Testis (tissue), 3 donors: Measurements from ENCODE around the gene TXNDC8. TPM values are rescaled to one million over a fixed set of nuclear protein-coding genes. Genes with fewer than 3 reads are reported as not detected.
"Not testable (repeated sequence)": the region's sequence is repeated elsewhere in the genome, so short reads cannot be mapped to it uniquely, and the experiment has no call there.

Source experiments
- DNase-seq: peaks from one replicate; pipeline ENCODE4 v3.0.0-alpha.2; 2019
- H3K27ac ChIP-seq, 2 donors: fragments of 200-600 bp; sonication (generic); one replicate each; pipeline ENCODE4 v1.5.1; 2019
- H3K27me3 ChIP-seq: fragments of 200-600 bp; sonication (generic); one replicate; pipeline ENCODE4 v1.5.1; 2019
- H3K36me3 ChIP-seq: fragments of 200-600 bp; sonication (generic); one replicate; pipeline ENCODE4 v1.5.1; 2017; ENCODE audit warnings: low read depth; ENCODE audit errors: missing control alignments
- H3K4me1 ChIP-seq: fragments of 200-600 bp; sonication (generic); one replicate; pipeline ENCODE4 v1.5.1; 2019
- H3K4me3 ChIP-seq, 2 donors: fragments of 200-600 bp; sonication (generic); one replicate each; pipeline ENCODE4 v1.5.1; 2017 to 2019
- H3K9me3 ChIP-seq: fragments of 200-600 bp; sonication (generic); one replicate; pipeline ENCODE4 v1.5.1; 2017
- CTCF ChIP-seq, 3 experiments: fragments of 450-650 bp in 2 of 3; fragments of 200-600 bp in 1 of 3; sonication (generic) in 1 of 3; IDR thresholded peaks; one replicate each; pipeline ENCODE4 v1.5.1; 2016 to 2019; ENCODE audit warnings: antibody characterized with exemption in 3 of 3, mild to moderate bottlenecking in 2 of 3, moderate library complexity in 1 of 3
- POLR2A ChIP-seq: fragments of 450-650 bp; IDR thresholded peaks from one replicate; pipeline ENCODE4 v1.6.1; 2017; ENCODE audit warnings: antibody characterized with exemption, mild to moderate bottlenecking, moderate library complexity
- WGBS, 2 donors: methylation state at CpG; one replicate each; pipeline ENCODE4 v1.1.5; 2018; 5-methylcytosine and 5-hydroxymethylcytosine counted together
- intact Hi-C: fragments of 100-400 bp; cut with DNase I; formaldehyde crosslinking; loops from one replicate; pipeline ENCODE4 v1.15.1; 2023; ENCODE audit warnings: low total_unique reads
- polyA plus RNA-seq: library from polyadenylated mRNA; stranded (reverse); fragments of 350-450 nt; fragmentation: Illumina TruSeq; extraction: RNeasy Lipid Tissue Mini Kit (QIAGEN cat#74804); gene quantifications from one replicate; pipeline ENCODE4 v1.2.3, GENCODE V29; 2014; ENCODE audit warnings: low read depth, low replicate concordance; ENCODE audit not compliant: insufficient read depth
- total RNA-seq, 2 donors: library from RNA; depleted of rRNA; stranded (reverse); fragments of >200 nt; gene quantifications; one replicate each; pipeline ENCODE4 v1.2.3, GENCODE V29; 2016

The TXNDC8 gene
- total and polyA plus RNA-seq, 3 donors from 2014 or later = 3.5 to 17.9 (median 16.7) TPM

- no peaks in the 10 kb centered on the region for H3K36me3 ChIP-seq
- DNase-seq = peak; percentile 63
- H3K27ac ChIP-seq = peak overlapping the region in 1 of 2 donors; percentile 9
- H3K4me3 ChIP-seq = no peak overlapping the region
- H3K4me1 ChIP-seq = peaks cover 5% of the 10 kb centered on the region
- intact Hi-C loops = no loop called here
- no peaks in the 10 kb centered on the region for H3K9me3 ChIP-seq
- TF ChIP-seq CTCF (IDR thresholded peaks at IDR 0.05) (no peak), POLR2A (no peak)
- H3K27me3 ChIP-seq = no peaks in the 10 kb centered on the region
- 54 to 71% methylated on average over 3 of the region's 3 CpGs for WGBS, 2 donors
Observed at GRCh38 chr9:110320651-110321445, 16.8 kb downstream of the TXNDC8 start.

DNA sequence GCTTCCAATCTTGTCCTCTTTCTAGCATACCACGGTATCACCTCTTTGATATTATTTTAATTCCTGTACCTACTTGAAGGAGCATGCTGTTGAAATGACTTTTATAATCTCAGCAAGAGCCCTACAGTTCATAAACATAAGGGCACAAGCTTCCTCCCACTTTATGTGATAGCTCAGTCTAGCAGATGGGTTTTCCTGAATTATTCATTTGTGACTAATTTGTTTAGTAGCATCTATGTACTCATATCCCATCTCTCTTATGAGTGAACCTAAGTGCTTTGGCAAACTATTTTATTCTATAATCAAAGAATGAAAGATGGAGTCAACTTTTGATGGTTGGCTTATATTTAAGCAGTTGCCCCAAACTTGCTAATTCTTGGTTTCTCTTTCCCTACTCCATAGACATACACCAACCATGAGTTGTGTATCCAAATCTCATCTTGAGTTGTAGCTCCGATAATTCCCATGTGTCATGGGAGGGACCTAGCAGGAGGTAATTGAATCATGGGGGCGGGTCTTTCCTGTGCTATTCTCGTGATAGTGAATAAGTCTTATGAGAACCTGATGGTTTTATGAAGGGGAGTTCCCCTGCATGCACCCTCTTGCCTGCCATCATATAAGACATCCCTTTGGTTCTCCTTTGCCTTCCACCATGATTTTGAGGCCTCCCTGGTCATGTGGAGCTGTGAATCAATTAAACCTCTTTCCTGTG is 17.7 kb downstream of the TXNDC8 start:
- no peak overlapping the region for H3K4me3 ChIP-seq
- no peaks in the 10 kb centered on the region for H3K27me3 ChIP-seq
- no peaks in the 10 kb centered on the region for H3K36me3 ChIP-seq
- intact Hi-C loops = no loop called here
- no peak for TF ChIP-seq CTCF (IDR thresholded peaks at IDR 0.05)
- no peak for TF ChIP-seq POLR2A
- no peak for DNase-seq
- no peak overlapping the region for H3K27ac ChIP-seq
- peaks cover 5% of the 10 kb centered on the region for H3K4me1 ChIP-seq
- 86 to 99% methylated on average over 4 of the region's 4 CpGs for WGBS, 2 donors
- no peaks in the 10 kb centered on the region for H3K9me3 ChIP-seq

- WGBS, 2 donors = 96 to 100% methylated on average over 4 of the region's 4 CpGs
- no peaks in the 10 kb centered on the region for H3K27me3 ChIP-seq
- TF ChIP-seq CTCF (IDR thresholded peaks at IDR 0.05) (no peak), POLR2A (no peak)
- intact Hi-C loops = no loop called here
- H3K36me3 ChIP-seq = no peaks in the 10 kb centered on the region
- H3K4me3 ChIP-seq = no peak overlapping the region
- H3K4me1 ChIP-seq = peaks cover 5% of the 10 kb centered on the region
- no peaks in the 10 kb centered on the region for H3K9me3 ChIP-seq
- no peak for DNase-seq
- no peak overlapping the region for H3K27ac ChIP-seq
Observed at GRCh38 chr9:110317911-110318310, 19.8 kb downstream of the TXNDC8 start.

GRCh38 chr9:110316261-110317075 is 21.2 kb downstream of the TXNDC8 start:
- Histone ChIP-seq H3K4me1 (peaks cover 5% of the 10 kb centered on the region), H3K9me3 (no peaks in the 10 kb centered on the region), H3K4me3 (no peak overlapping the region), H3K27ac (peak overlapping the region in 1 of 2 donors; percentile 44), H3K36me3 (no peaks in the 10 kb centered on the region), H3K27me3 (no peaks in the 10 kb centered on the region)
- intact Hi-C loops = no loop called here
- no peak for DNase-seq
- TF ChIP-seq CTCF (IDR thresholded peaks at IDR 0.05) = no peak
- no peak for TF ChIP-seq POLR2A
- WGBS, 2 donors = 29 to 32% methylated on average over 6 of the region's 6 CpGs

DNA sequence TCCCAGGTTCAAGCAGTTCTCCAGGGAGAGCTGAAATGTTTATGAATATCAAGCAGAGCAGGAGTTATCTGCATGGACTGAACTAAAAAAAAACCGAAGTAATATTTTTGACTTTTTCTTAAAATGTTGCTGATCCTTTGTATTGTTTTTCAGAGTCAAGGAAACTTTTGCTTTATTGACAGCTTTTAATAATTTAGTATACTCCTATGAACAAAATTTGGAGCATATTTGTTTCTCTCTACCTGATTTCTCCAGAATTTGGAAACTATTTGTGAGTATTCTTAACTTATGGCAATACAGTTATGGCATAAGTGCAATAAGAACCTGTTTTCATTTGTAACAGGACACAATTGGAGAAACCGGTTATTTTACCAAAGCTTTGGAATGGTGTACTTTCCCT is 25.7 kb downstream of the TXNDC8 start:
- H3K36me3 ChIP-seq, H3K4me3 ChIP-seq, H3K27me3 ChIP-seq, H3K4me1 ChIP-seq, H3K9me3 ChIP-seq, DNase-seq, intact Hi-C loops, H3K27ac ChIP-seq: not testable (repeated sequence)
- 79 to 86% methylated on average over 2 of the region's 2 CpGs for WGBS, 2 donors
